ENCODE measurements around the gene UQCRH.

Gene UQCRH

GRCh38 chr1:46303038-46303871 is at the start of gene UQCRH, which contains the start of gene LRRC41:
UQCRH (plus strand) TSS chr1:46303698; CDS start chr1:46303767, 69 bp downstream.
LRRC41 (minus strand) TSS chr1:46303616; CDS start chr1:46303322, 294 bp downstream.
- peak; percentile 96 for DNase-seq

- DNase-seq, result no peak
These were observed 48.8 kb upstream of the UQCRH start for GRCh38 chr1:46254668-46255067.

- DNase-seq, result no peak
These were observed 47.0 kb upstream of the UQCRH start for GRCh38 chr1:46256523-46256922.

DNA sequence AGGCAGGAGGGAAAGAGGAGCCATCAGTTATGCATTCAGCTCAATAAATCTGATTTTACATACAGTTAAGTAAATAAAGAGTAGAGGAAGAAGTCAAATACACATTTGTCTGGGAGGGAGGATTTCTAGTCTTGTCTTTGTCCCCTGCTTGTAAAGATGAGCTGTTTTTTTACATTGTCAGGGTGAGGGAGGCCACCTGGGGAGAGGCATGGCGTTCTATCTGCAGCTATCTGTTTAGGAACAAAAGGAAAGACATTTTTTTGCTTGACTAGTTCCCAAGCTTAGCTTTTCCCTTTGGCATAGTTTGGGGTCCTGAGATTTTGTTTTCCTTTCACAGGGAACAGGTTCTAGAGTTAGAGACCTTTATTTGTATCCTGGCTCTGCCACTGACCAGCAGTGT is 41.0 kb upstream of the UQCRH start:
- DNase-seq, result no peak

- no peak for DNase-seq
These were observed 40.4 kb upstream of the UQCRH start for GRCh38 chr1:46263146-46263545.

DNA sequence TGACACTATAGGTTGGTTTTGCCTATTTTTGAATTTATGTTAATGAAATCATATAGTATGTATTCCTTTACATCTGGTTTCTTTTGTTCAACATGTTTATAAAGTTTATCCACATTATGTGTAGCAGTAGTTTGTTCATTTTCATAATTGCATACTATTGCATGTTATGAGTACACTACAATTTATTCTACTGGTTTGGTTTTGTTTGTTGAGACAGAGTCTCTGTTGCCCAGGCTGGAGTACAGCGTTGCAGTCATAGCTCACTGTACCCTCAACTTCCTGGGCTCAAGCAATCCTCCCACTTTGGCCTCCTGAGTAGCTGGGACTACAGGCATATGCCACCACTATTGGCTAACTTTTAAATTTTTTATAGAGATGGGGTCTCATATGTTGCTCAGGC is 34.9 kb upstream of the UQCRH start:
- no peak for DNase-seq

GRCh38 chr1:46274225-46275029 is 29.1 kb upstream of the UQCRH start:
- DNase-seq, result no peak

DNA sequence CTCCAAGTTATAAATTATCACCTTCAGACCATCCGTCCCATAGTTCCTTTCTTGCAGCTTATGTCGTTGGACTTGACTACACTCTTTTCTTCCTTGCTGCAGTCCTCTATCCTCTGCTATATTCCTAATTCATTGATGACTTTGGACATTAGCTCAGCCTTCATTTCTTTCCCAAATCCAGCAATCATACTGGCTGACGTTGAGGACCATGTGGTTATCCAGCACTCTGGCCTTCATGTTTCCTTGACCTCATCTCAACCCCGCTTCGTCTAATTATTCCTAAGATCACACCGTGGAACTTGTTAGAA is 28.5 kb upstream of the UQCRH start:
- no peak for DNase-seq

DNA sequence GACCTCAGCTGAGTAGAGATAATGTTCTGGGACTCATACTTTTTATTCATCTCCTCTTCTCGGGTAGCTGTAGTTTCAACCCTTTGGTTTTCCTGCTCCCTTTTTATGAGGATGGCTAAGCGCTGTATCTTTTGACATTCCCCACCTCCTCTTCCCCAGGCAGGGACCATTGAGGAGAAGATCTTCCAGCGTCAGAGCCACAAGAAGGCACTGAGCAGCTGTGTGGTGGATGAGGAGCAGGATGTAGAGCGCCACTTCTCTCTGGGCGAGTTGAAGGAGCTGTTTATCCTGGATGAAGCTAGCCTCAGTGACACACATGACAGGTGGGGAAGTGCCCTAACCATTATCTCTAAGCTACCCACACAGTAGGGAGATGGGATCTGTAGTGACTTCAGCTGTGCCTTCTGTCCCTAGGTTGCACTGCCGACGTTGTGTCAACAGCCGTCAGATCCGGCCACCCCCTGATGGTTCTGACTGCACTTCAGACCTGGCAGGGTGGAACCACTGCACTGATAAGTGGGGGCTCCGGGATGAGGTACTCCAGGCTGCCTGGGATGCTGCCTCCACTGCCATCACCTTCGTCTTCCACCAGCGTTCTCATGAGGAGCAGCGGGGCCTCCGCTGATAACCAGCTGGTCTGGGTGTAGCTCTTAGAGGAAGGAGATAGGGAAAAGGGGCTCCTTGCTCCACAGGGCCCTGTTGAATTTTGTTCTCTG is 25.7 kb upstream of the UQCRH start:
- DNase-seq, result no peak

DNA sequence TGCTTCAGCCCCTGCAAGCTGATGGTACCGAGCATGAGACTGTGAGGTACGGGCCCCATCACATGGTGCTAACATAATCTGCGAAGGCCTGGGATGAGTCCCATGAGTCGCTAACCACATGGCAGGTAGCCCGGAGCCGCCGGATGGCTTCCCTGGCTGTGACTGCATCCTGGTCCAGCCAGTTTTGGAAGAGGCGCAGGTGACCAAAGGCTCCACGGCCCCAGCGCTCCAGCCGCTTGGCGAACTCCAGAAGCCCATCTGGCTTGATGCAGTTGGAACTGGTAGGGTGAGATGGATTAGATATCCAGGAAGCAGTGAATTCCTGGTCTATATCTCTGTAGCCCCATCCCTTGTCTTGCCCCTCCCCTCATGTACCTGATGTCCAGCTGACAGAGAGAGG is 24.7 kb upstream of the UQCRH start:
- no peak for DNase-seq

GRCh38 chr1:46280092-46280491 is 23.4 kb upstream of the UQCRH start:
- DNase-seq, result no peak

DNA sequence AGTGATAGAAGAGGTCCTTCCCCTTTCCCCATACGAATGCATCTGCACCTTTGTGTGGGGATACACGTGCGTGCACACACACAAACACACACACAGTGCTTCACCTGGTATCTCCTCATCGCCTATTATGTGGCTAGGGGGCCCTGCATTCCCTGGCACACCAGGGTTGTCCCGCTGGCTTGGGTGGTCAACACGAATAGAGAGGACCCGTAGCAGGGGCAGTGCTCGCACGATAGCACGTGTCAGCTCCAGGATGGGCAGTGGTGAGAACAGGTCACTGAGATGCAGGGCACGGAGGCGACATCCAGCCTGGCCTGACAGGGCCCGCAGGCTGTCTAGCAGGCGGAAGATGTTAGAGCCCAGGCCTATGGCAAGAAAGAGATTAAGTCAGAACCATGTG is 22.5 kb upstream of the UQCRH start:
- no peak for DNase-seq

DNA sequence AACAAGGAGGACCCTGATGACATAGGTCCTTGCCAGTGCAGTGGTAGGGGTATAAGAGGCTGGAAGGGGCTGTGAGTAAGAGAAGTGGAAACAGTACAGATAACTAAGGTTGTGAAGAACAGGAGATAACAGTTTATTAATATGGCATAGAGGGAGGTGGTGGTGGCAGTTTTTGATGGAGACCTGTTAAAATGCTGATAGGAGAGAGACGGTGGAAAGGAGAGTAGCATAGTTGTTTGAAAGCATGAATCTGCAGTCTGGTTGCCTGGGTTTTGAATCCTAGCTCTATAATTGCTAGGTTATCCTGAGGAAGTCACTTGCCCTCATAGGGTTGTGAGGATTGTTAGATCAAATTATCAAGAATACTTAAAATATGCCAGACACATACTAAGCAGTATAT is 19.4 kb upstream of the UQCRH start:
- DNase-seq, result no peak

DNA sequence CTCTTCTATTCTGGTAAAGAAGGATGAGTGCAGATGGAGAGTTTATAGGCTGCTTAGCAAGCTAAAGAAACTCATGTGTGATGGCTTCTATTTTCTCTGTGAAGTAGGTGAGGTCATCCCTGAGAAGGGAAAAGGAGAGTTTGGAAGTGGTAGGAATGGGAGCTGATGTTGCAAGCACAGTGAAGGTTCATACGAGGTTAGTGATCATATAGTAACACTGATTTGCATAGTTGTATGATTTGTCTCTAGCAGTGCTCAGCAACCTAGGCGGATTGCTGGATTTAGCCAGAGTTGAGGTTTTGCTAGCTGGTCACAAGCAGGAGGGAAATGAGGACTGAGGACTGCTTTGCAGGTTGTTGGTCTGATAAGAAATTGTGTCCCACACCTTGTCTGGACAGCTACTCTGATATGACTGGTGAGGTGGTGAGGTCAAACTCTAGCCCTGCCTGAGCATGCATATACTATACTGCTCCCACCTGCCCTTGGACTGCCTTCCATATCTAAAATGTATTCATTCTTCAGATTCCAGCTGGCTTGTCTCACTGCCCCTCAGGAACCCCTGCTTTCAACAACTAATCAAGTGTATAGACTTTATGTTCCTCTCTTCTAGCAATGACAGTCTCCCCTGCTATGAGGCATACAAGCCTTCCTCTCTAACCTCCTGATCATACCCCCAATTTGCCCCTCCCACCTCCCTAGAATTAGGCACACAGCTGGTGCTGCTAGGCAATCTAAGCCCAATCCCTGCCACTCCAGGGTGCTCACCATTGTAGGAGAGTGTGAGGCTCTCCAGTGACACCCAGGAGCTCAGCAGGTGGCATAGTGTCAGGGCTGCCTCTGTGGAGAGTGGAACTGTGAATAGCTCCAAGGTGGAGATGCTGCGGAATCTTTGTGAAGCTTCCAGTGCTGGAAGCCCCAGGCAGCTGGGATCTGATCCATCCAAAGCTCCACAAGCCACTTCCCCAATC is 18.6 kb upstream of the UQCRH start:
- DNase-seq, result no peak

GRCh38 chr1:46285730-46286477 is 17.6 kb upstream of the UQCRH start:
- DNase-seq, result peak; percentile 17

- no peak for DNase-seq
These were observed 14.9 kb upstream of the UQCRH start for GRCh38 chr1:46288485-46289133.

DNA sequence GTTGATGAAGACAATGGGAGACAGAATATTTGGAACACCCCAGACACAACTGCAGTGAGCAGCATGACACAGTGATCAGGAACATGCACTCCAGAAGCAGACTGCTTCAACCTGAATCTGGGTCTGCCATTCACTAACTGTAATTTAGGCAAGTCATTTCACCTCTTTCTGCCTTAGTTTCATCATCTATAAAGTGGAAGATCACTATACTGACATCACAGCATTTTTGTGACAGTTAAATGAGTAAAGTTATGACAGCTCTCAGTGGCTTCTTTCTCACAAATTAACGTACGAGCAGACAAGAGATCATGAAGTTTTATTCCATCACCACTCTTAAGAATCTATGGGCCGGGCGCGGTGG is 14.4 kb upstream of the UQCRH start:
- DNase-seq, result no peak

- DNase-seq, result no peak
These were observed 13.5 kb upstream of the UQCRH start for GRCh38 chr1:46289976-46290375.

DNA sequence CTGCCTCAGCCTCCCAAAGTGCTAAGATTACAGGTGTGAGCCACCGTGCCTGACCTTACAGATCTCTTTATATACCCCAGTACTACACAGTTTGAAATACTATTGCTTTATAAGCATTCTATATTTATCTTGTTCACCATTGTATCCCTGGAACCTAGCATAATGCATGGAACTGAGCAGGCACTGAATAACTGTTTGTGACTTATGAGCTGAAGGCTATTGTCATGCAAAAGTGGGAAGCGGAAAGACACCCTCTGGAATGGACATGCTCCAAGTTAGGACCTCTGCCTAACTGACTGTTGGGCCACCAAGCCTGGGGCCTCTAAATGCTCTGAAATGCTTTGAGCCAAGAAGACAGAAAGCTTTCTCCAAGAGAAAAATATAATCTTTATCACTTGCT is 8.2 kb upstream of the UQCRH start:
- no peak for DNase-seq

GRCh38 chr1:46298387-46298786 is 5.1 kb upstream of the UQCRH start:
- no peak for DNase-seq
